ENCODE measurements around the gene USP22. TPM values are rescaled to one million over a fixed set of nuclear protein-coding genes. Genes with fewer than 3 reads are reported as not detected.

USP22 gene
- total RNA-seq, 1 experiment from 2014 or later: 210 TPM

DNA sequence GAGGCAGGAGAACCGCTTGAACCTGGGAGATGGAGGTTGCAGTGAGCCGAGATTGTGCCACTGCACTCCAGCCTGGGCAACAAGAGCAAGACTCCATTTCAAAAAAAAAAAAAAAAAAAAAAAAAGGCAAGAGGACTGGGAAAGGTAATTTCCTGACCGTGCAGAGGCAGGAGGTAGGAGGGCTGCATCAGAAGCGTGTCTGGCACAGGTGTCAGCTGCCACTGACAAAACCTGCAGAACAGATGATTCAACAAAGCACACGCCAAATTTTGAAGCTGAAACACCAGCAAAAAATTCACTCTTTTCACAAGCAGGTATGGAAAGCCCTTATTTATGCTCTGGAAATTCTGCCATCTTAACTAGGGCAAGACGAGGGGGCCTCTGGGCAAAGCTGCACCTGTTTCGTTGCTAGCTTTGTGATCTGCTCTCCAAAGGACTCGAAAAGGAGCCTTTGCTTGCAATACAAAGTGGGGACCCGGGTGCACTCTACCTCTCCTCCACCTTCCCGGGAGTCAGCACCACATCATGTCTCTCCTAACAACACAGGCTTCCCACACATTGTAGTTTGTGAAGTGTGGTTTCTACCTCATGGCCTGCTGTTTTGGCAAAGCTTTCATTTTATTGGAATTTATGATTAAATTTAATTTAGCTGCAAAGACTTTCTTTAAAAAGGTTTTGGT is 33.7 kb downstream of the USP22 start:
- Histone ChIP-seq H3K9me2 (ENCODE audit: insufficient read depth) (no peaks in the 10 kb centered on the region), H3K9ac (ENCODE audit: low read length) (no peak overlapping the region), H2AFZ (ENCODE audit: low read depth, low read length, poor library complexity, severe bottlenecking) (no peak overlapping the region), H3K79me2 (ENCODE audit: insufficient read depth, low read length) (peaks cover 75% of the 10 kb centered on the region), H3K27me3 (ENCODE audit: insufficient read depth, low read length) (no peaks in the 10 kb centered on the region), H3K9me3 (ENCODE audit: control insufficient read depth in 1 of 2, insufficient read depth in 1 of 2, low read depth in 1 of 2, low read length in 2 of 2) (no peaks in the 10 kb centered on the region), H4K20me1 (ENCODE audit: insufficient read depth) (peaks cover 10% of the 10 kb centered on the region; the same call in 1 of the 2 replicates), H3K36me3 (ENCODE audit: control insufficient read depth in 1 of 2, insufficient read depth in 2 of 2, low read length in 2 of 2) (peaks cover 79 to 81% of the 10 kb centered on the region in 2 experiments), H3K27ac (ENCODE audit: low read depth, low read length) (no peak overlapping the region), H3K4me2 (ENCODE audit: low read length) (no peak overlapping the region), H3K4me3 (replicated peaks in 1 of 2; ENCODE audit: low read depth in 1 of 2, low read length in 2 of 2) (no peak overlapping the region), H3K4me1 (ENCODE audit: control insufficient read depth in 1 of 2, insufficient read depth in 2 of 2, low read length in 2 of 2) (no peaks in the 10 kb centered on the region)
- TF ChIP-seq EZH2phosphoT487 (IDR thresholded peaks at IDR 0.05; ENCODE audit: borderline replicate concordance) (no peak), POLR2AphosphoS5 (IDR thresholded peaks at IDR 0.05; ENCODE audit: low read depth, low read length) (no peak), SRF (IDR thresholded peaks at IDR 0.05; ENCODE audit: low read depth) (no peak), YY1 (IDR thresholded peaks at IDR 0.05; ENCODE audit: extremely low read depth, insufficient replicate concordance, low read depth, low read length) (no peak), ZBTB33 (IDR thresholded peaks at IDR 0.05; ENCODE audit: extremely low read depth, insufficient replicate concordance, low read length) (no peak), EGR1 (IDR thresholded peaks at IDR 0.05; ENCODE audit: low read depth) (no peak), ZFX (IDR thresholded peaks at IDR 0.05) (no peak), FOSL1 (IDR thresholded peaks at IDR 0.05; ENCODE audit: low read depth) (no peak), TCF7L2 (IDR thresholded peaks at IDR 0.05; ENCODE audit: borderline replicate concordance, extremely low read depth, insufficient read depth, insufficient read length) (no peak), CEBPB (IDR thresholded peaks at IDR 0.05; ENCODE audit: low read depth) (no peak), EZH2 (IDR thresholded peaks at IDR 0.05) (no peak), JUND (IDR thresholded peaks at IDR 0.05) (no peak), CBX3 (IDR thresholded peaks at IDR 0.05; ENCODE audit: low read depth) (no peak), RAD21 (IDR thresholded peaks at IDR 0.05; ENCODE audit: low read depth) (no peak), ZNF274 (IDR thresholded peaks at IDR 0.05; ENCODE audit: low read depth, low read length) (no peak), SIN3A (IDR thresholded peaks at IDR 0.05; ENCODE audit: low read depth) (no peak)
- TF ChIP-seq, protein P1, sequence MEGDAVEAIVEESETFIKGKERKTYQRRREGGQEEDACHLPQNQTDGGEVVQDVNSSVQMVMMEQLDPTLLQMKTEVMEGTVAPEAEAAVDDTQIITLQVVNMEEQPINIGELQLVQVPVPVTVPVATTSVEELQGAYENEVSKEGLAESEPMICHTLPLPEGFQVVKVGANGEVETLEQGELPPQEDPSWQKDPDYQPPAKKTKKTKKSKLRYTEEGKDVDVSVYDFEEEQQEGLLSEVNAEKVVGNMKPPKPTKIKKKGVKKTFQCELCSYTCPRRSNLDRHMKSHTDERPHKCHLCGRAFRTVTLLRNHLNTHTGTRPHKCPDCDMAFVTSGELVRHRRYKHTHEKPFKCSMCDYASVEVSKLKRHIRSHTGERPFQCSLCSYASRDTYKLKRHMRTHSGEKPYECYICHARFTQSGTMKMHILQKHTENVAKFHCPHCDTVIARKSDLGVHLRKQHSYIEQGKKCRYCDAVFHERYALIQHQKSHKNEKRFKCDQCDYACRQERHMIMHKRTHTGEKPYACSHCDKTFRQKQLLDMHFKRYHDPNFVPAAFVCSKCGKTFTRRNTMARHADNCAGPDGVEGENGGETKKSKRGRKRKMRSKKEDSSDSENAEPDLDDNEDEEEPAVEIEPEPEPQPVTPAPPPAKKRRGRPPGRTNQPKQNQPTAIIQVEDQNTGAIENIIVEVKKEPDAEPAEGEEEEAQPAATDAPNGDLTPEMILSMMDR (IDR thresholded peaks at IDR 0.05 in 2 of 3, conservative IDR thresholded peaks at IDR 0.05 in 1 of 3; ENCODE audit: borderline replicate concordance in 1 of 3, insufficient read depth in 1 of 3, low read depth in 2 of 3, low read length in 2 of 3): no peak
- TF ChIP-seq, protein P2, sequence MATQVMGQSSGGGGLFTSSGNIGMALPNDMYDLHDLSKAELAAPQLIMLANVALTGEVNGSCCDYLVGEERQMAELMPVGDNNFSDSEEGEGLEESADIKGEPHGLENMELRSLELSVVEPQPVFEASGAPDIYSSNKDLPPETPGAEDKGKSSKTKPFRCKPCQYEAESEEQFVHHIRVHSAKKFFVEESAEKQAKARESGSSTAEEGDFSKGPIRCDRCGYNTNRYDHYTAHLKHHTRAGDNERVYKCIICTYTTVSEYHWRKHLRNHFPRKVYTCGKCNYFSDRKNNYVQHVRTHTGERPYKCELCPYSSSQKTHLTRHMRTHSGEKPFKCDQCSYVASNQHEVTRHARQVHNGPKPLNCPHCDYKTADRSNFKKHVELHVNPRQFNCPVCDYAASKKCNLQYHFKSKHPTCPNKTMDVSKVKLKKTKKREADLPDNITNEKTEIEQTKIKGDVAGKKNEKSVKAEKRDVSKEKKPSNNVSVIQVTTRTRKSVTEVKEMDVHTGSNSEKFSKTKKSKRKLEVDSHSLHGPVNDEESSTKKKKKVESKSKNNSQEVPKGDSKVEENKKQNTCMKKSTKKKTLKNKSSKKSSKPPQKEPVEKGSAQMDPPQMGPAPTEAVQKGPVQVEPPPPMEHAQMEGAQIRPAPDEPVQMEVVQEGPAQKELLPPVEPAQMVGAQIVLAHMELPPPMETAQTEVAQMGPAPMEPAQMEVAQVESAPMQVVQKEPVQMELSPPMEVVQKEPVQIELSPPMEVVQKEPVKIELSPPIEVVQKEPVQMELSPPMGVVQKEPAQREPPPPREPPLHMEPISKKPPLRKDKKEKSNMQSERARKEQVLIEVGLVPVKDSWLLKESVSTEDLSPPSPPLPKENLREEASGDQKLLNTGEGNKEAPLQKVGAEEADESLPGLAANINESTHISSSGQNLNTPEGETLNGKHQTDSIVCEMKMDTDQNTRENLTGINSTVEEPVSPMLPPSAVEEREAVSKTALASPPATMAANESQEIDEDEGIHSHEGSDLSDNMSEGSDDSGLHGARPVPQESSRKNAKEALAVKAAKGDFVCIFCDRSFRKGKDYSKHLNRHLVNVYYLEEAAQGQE (IDR thresholded peaks at IDR 0.05; ENCODE audit: low read depth): no peak
- TF ChIP-seq, protein P3, sequence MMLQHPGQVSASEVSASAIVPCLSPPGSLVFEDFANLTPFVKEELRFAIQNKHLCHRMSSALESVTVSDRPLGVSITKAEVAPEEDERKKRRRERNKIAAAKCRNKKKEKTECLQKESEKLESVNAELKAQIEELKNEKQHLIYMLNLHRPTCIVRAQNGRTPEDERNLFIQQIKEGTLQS (IDR thresholded peaks at IDR 0.05): no peak
- ChIA-PET RAD21 (ENCODE audit: low non-redundant PET in 1 of 2, low total read pairs in 2 of 2, uncharacterized antibody in 2 of 2, unreplicated experiment in 2 of 2) (no interaction called here), CTCF (no interaction called here), POLR2A (no interaction called here)
- BruUV-seq (replicated peaks): no TSS peak
- intact Hi-C loops (cut with micrococcal nuclease): no loop called here
- DNase-seq (ENCODE audit: low read depth, low spot score) (no peak), ATAC-seq (no peak)
